ENCODE measurements around the gene KCNJ3.

DNA sequence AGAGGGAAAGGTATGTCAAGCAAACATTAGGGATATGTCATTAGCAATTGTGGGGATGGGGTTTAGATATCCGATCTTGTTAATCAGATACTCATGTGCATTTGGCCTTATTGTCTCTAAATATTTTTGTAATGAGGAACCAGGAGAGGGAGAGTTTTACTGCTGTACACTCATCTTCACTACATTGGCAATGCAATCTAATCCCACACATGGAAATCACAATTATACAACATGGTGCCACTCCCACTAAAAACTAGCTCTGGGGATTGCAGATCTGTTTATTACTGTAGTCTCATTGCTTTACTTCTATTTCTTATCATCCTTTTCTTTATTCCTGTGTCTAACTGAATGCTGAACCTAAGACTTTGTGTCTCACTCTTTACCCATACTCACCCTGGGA, 39.6 kb upstream of the KCNJ3 start:
- TF ChIP-seq, protein P1, sequence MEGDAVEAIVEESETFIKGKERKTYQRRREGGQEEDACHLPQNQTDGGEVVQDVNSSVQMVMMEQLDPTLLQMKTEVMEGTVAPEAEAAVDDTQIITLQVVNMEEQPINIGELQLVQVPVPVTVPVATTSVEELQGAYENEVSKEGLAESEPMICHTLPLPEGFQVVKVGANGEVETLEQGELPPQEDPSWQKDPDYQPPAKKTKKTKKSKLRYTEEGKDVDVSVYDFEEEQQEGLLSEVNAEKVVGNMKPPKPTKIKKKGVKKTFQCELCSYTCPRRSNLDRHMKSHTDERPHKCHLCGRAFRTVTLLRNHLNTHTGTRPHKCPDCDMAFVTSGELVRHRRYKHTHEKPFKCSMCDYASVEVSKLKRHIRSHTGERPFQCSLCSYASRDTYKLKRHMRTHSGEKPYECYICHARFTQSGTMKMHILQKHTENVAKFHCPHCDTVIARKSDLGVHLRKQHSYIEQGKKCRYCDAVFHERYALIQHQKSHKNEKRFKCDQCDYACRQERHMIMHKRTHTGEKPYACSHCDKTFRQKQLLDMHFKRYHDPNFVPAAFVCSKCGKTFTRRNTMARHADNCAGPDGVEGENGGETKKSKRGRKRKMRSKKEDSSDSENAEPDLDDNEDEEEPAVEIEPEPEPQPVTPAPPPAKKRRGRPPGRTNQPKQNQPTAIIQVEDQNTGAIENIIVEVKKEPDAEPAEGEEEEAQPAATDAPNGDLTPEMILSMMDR (IDR thresholded peaks at IDR 0.05; ENCODE audit: low read depth, low read length), result no peak
- TF ChIP-seq EZH2phosphoT487 (IDR thresholded peaks at IDR 0.05; ENCODE audit: low read depth), result no peak
